ENCODE measurements around the gene COL27A1. TPM values are rescaled to one million over a fixed set of nuclear protein-coding genes. Genes with fewer than 3 reads are reported as not detected.
"Not testable (repeated sequence)": the region's sequence is repeated elsewhere in the genome, so short reads cannot be mapped to it uniquely, and the experiment has no call there.

Gene COL27A1
- total and polyA plus RNA-seq, 2 donors (not counting 1 experiment from before 2014, with no cell fraction given), result 0.16 to 0.27 TPM

DNA sequence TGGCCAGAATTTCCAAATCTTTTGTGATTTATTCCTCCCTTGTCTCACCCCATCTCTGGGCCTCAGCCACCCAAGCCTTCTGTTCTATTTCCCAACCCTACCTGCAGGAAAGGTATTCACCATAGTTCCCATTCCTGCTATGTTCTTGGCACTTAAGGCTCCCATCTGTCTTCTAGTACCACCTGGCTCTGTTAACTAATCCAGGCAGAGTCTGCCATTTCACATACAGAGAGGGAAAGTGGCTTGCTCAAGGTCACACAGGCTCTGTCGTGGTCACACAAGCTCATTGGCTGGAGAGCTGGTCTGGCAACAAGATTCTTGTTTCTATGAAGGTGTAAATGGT, 35.2 kb downstream of the COL27A1 start:
- ATAC-seq (ENCODE audit: low read depth) (no peak), DNase-seq (no peak)
- ChIA-PET POLR2A (no interaction called here), CTCF (interaction anchor here (0.6 kb wide), 1 partner anchor 90 kb away, joined by 3 read pairs; no protein-coding TSS in a partner anchor)
- no peaks in the 10 kb centered on the region for H3K36me3 ChIP-seq (replicated peaks in 1 of 2; ENCODE audit: control extremely low read depth in 1 of 2, control insufficient read depth in 1 of 2, extremely low read depth in 1 of 2, insufficient read depth in 2 of 2, low read length in 1 of 2)
- H3K9me3 ChIP-seq (ENCODE audit: control extremely low read depth in 1 of 3, control insufficient read depth in 2 of 3, insufficient read depth in 1 of 3, low read length in 2 of 3), result peaks cover 0 to 14% (median 7%) of the 10 kb centered on the region in 3 donors
- no peak for TF ChIP-seq EZH2 (IDR thresholded peaks at IDR 0.05; ENCODE audit: borderline replicate concordance, insufficient read depth, low read depth, low read length, poor library complexity, severe bottlenecking)
- TF ChIP-seq, protein P1, sequence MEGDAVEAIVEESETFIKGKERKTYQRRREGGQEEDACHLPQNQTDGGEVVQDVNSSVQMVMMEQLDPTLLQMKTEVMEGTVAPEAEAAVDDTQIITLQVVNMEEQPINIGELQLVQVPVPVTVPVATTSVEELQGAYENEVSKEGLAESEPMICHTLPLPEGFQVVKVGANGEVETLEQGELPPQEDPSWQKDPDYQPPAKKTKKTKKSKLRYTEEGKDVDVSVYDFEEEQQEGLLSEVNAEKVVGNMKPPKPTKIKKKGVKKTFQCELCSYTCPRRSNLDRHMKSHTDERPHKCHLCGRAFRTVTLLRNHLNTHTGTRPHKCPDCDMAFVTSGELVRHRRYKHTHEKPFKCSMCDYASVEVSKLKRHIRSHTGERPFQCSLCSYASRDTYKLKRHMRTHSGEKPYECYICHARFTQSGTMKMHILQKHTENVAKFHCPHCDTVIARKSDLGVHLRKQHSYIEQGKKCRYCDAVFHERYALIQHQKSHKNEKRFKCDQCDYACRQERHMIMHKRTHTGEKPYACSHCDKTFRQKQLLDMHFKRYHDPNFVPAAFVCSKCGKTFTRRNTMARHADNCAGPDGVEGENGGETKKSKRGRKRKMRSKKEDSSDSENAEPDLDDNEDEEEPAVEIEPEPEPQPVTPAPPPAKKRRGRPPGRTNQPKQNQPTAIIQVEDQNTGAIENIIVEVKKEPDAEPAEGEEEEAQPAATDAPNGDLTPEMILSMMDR (IDR thresholded peaks at IDR 0.05), result no peak
- intact Hi-C loops (cut with micrococcal nuclease), result no loop called here
- no peaks in the 10 kb centered on the region for H3K27me3 ChIP-seq (replicated peaks in 1 of 4; ENCODE audit: control extremely low read depth in 1 of 4, control insufficient read depth in 3 of 4, insufficient read depth in 4 of 4, low read length in 3 of 4)
- H3K27ac ChIP-seq (ENCODE audit: low read length in 2 of 2), result no peak overlapping the region
- H3K27ac Mint-ChIP-seq, result no peak overlapping the region
- no peak overlapping the region for H2AFZ ChIP-seq (ENCODE audit: insufficient read depth, low read depth, low read length, poor library complexity, severe bottlenecking)
- no peak overlapping the region for H3K4me3 Mint-ChIP-seq
- no peaks in the 10 kb centered on the region for H3K4me1 Mint-ChIP-seq
- no peaks in the 10 kb centered on the region for H3K4me1 ChIP-seq (ENCODE audit: control insufficient read depth in 2 of 2, insufficient read depth in 2 of 2, low read length in 2 of 2)
- H3K4me2 ChIP-seq (replicated peaks; ENCODE audit: low read depth, low read length, poor library complexity, severe bottlenecking), result no peak overlapping the region
- H3K79me2 ChIP-seq (ENCODE audit: control insufficient read depth, insufficient read depth, low read length), result no peaks in the 10 kb centered on the region
- no peak overlapping the region for H3K4me3 ChIP-seq (ENCODE audit: control extremely low read depth in 1 of 5, extremely low read depth in 1 of 5, insufficient read depth in 1 of 5, low read depth in 2 of 5, low read length in 4 of 5)
- H3K27me3 Mint-ChIP-seq, result peaks cover 8% of the 10 kb centered on the region
- H3K9ac ChIP-seq (ENCODE audit: low read length), result no peak overlapping the region
- no CpG with 5 or more reads among the region's 1 CpG for WGBS (ENCODE audit: insufficient coverage)
- H3K9me3 Mint-ChIP-seq (ENCODE audit: insufficient read depth), result peaks cover 6% of the 10 kb centered on the region
- H4K20me1 ChIP-seq (ENCODE audit: control insufficient read depth, insufficient read depth, low read length, poor library complexity, severe bottlenecking), result no peaks in the 10 kb centered on the region

DNA sequence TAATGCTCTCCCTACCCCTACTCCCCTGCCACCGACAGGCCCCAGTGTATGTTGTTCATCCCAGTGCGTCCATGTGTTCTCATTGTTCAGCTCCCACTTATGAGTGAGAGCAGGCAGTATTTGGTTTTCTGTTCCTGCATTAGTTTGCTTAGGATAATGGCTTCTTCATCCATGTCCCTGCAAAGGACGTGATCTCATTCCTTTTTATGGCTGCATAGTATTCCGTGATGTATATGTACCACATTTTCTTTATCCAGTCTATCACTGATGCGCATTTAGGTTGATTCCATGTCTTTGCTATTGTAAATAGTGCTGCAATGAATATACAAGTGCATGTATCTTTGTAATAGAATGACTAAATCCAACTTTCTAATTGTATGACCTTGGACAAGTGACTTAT, 36.1 kb downstream of the COL27A1 start:
- H3K4me1 ChIP-seq (ENCODE audit: control insufficient read depth in 2 of 2, insufficient read depth in 2 of 2, low read length in 2 of 2); H3K27me3 ChIP-seq (replicated peaks in 1 of 4; ENCODE audit: control extremely low read depth in 1 of 4, control insufficient read depth in 3 of 4, insufficient read depth in 4 of 4, low read length in 3 of 4); H3K79me2 ChIP-seq (ENCODE audit: control insufficient read depth, insufficient read depth, low read length); H3K4me3 ChIP-seq (ENCODE audit: control extremely low read depth in 1 of 5, extremely low read depth in 1 of 5, insufficient read depth in 1 of 5, low read depth in 2 of 5, low read length in 4 of 5); intact Hi-C loops (cut with micrococcal nuclease); H2AFZ ChIP-seq (ENCODE audit: insufficient read depth, low read depth, low read length, poor library complexity, severe bottlenecking); CTCF ChIA-PET; ATAC-seq (ENCODE audit: low read depth); H3K4me1 Mint-ChIP-seq; H3K4me3 Mint-ChIP-seq; H3K4me2 ChIP-seq (replicated peaks; ENCODE audit: low read depth, low read length, poor library complexity, severe bottlenecking); DNase-seq; H3K27ac ChIP-seq (ENCODE audit: low read length in 2 of 2); H3K27ac Mint-ChIP-seq; POLR2A ChIA-PET; H3K36me3 ChIP-seq (replicated peaks in 1 of 2; ENCODE audit: control extremely low read depth in 1 of 2, control insufficient read depth in 1 of 2, extremely low read depth in 1 of 2, insufficient read depth in 2 of 2, low read length in 1 of 2); H4K20me1 ChIP-seq (ENCODE audit: control insufficient read depth, insufficient read depth, low read length, poor library complexity, severe bottlenecking); H3K9ac ChIP-seq (ENCODE audit: low read length); H3K9me3 Mint-ChIP-seq (ENCODE audit: insufficient read depth); H3K27me3 Mint-ChIP-seq: not testable (repeated sequence)
- WGBS (ENCODE audit: insufficient coverage), result no CpG with 5 or more reads among the region's 5 CpGs
- H3K9me3 ChIP-seq (ENCODE audit: control extremely low read depth in 1 of 3, control insufficient read depth in 2 of 3, insufficient read depth in 1 of 3, low read length in 2 of 3), result peaks cover 0 to 14% (median 7%) of the 10 kb centered on the region in 3 donors
